Neuron (in vitro differentiated cells): Measurements from ENCODE around the gene S100A16.
A peak's percentile ranks its signal among the peaks of the same experiment; 100 is the strongest.
"Not testable (repeated sequence)": the region's sequence is repeated elsewhere in the genome, so short reads cannot be mapped to it uniquely, and the experiment has no call there.

Source experiments
- H2AFZ ChIP-seq: one replicate; pipeline ENCODE4 v1.6.1; 2013; ENCODE audit warnings: low read depth, mild to moderate bottlenecking, inconsistent platforms, low read length, moderate library complexity
- H3K27me3 ChIP-seq: one replicate; pipeline ENCODE4 v1.6.1; 2013; ENCODE audit warnings: low read length; ENCODE audit not compliant: insufficient read depth
- H3K36me3 ChIP-seq: one replicate; pipeline ENCODE4 v1.6.1; 2013; ENCODE audit warnings: low read length; ENCODE audit not compliant: insufficient read depth
- H3K4me1 ChIP-seq: one replicate; pipeline ENCODE4 v1.6.1; 2013; ENCODE audit warnings: low read length; ENCODE audit not compliant: insufficient read depth
- H3K4me3 ChIP-seq: 2 replicates; pipeline ENCODE4 v1.5.1; 2013; ENCODE audit warnings: mild to moderate bottlenecking, low read length, moderate library complexity
- H3K9me3 ChIP-seq: one replicate; pipeline ENCODE4 v1.6.1; 2013; ENCODE audit warnings: low read length

S100A16 gene

DNA sequence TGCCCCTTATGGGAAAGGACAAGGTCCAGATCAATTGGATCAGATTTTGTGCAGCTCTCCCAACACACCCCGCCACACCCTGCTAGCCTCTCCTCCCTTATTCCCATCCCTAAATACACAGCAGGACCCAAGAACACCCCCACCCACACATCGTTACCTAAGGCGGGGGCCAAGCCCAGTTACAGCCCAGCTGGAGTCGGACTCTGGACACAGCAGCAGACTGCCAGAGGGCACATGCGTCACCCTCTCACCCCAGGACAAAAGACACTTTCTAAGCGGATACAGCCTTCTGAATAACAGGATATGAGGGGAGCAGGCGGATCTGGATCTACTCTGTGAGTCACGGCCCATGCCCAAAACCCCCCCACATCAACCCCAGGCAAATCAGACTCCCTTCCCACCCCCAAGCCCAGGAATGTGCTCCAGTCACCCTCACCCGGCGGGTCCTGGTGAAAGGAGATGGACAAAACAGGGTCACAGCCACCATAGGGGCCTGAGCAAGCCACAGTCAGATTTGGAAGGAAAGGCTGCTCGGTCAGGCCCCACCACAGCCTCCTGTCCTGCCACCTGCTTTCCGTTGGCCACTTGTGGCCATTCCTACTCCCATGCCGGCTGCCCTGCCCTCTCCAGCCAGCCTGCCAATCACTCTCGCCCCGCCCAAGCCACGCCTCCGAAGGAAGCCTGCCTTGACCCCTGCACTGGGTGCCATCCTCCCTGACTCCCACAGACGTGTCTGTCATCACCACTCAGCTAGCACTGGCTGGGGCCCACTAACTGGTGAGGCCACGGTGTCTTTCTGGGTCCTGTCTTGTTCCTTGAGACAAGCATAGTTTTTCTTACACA lies 4.0 kb downstream of the S100A16 start:
- H3K4me3 ChIP-seq: peak overlapping the region; percentile 11

DNA sequence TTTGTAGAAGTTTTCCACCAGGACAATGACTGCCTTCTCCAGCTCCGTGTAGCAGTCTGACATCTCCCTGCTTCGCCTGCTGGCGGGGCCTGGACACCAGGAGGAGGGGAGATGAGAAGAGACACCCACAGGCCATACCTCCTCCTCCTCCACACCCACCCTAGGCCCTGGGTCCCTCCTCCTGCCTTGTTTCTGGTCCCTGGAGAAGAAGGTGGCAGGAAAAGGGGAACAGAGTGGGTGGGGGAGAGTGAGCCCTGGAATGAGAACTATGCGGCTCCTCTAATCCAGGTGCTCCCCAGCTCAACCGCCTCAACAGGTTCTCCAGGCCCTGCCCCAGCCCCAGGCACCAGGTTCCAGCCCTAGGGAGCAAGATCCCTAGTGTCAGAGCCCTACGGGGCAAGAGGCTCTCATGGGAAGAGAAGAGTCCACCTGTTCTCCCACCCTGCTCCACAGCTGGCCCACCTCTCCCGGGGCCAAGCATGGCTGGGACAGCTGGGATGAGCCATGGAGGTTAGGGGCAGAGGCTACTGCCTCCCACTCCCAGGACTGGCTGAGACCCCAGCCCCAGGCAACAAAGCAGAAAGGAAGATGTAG lies 4.8 kb downstream of the S100A16 start:
- Histone ChIP-seq H2AFZ (no peak overlapping the region), H3K4me1 (peaks cover 28% of the 10 kb centered on the region), H3K27me3 (no peaks in the 10 kb centered on the region), H3K36me3 (no peaks in the 10 kb centered on the region), H3K9me3 (no peaks in the 10 kb centered on the region), H3K4me3 (no peak overlapping the region)

More for the DNA sequence above, 4.0 kb downstream of the S100A16 start:
- no peaks in the 10 kb centered on the region for H3K27me3 ChIP-seq
- H3K36me3 ChIP-seq: no peaks in the 10 kb centered on the region
- H3K4me1 ChIP-seq: peaks cover 28% of the 10 kb centered on the region
- no peaks in the 10 kb centered on the region for H3K9me3 ChIP-seq
- H2AFZ ChIP-seq: peak overlapping the region; percentile 18

DNA sequence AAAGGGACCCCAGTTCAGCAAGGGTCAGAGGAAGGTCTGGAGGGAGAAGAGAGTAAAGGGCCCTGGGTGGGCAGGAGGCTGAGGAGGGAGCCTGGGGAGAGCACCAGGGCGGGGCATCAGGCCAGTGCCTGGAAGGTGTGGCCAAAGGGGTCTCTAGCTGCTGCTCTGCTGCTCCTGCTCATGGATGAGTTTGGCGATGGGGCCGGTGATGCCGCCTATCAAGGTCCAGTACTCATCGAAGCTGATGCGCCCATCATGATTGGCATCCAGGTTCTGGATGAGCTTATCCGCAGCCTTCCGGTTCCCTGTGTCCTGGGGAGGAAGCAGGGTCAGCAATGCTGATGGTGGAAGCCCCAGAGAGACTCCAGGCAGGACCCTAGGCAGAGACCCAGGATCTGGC lies 5.6 kb downstream of the S100A16 start:
- Histone ChIP-seq H3K9me3 (no peaks in the 10 kb centered on the region), H3K36me3 (no peaks in the 10 kb centered on the region), H3K4me3 (no peak overlapping the region), H2AFZ (no peak overlapping the region), H3K4me1 (peaks cover 24% of the 10 kb centered on the region), H3K27me3 (no peaks in the 10 kb centered on the region)

DNA sequence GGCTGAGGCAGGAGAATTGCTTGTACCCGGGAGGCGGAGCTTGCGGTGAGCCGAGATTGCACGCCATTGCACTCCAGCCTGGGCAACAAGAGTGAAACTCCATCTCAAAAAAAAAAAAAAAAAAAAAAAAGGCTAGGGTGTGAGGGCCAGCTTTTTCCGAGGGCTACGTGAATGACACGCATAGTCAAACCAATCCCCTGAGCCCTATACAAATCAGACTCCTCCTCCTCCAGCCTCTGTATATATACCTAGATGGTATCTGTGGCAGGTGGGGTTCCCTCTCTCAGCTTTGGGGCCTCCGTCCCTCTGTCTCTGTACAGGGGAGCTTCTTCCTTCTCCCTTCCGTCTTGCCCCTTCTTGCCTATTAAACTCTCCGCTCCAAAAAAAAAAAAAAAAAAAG lies 6.7 kb downstream of the S100A16 start:
- Histone ChIP-seq H2AFZ (no peak overlapping the region), H3K9me3 (no peaks in the 10 kb centered on the region), H3K4me3 (no peak overlapping the region), H3K27me3 (no peaks in the 10 kb centered on the region), H3K4me1 (peaks cover 17% of the 10 kb centered on the region), H3K36me3 (no peaks in the 10 kb centered on the region)

DNA sequence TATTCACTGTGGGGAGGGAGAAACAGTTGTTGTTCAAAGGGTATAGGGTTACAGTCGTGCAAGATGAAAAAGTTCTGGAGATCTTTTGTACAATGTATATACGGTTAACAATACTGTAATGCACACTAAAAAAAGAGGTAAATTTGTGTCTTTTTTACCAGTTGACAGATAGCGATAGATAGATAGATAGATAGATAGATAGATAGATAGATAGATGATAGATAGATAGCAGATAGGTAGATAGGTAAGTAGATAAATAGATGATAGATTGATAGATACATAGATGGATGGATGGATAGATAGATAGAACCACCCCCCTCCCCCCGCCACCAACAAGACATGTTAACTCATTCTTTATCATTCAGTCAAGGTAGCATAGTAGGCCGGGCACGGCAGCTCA lies 10.2 kb downstream of the S100A16 start:
- Histone ChIP-seq H3K27me3 (no peaks in the 10 kb centered on the region), H3K4me3 (no peak overlapping the region), H3K4me1 (peaks cover 8% of the 10 kb centered on the region), H3K36me3 (no peaks in the 10 kb centered on the region), H3K9me3 (no peaks in the 10 kb centered on the region), H2AFZ (no peak overlapping the region)

DNA sequence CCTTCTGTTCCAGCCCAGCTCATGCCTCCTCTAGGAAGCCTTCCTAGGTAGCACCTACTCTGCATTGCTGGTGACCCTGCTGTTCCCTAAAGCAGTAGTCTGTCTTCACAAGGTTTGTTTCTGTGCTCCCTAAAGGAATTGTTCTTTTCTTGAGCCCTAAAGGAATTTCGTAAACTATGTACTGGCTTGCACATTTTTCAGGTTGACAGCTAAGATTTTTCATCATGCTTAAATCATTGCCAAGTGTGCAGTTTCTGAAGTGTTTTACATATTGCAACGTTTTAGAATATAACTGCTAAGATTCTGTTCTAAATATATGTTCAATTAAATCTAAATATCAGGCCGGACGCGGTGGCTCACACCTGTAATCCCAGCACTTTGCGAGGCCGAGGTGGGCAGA lies 13.1 kb downstream of the S100A16 start:
- Histone ChIP-seq H2AFZ (no peak overlapping the region), H3K9me3 (no peaks in the 10 kb centered on the region), H3K4me1 (peaks cover 8% of the 10 kb centered on the region), H3K36me3 (no peaks in the 10 kb centered on the region), H3K27me3 (no peaks in the 10 kb centered on the region), H3K4me3 (no peak overlapping the region)

DNA sequence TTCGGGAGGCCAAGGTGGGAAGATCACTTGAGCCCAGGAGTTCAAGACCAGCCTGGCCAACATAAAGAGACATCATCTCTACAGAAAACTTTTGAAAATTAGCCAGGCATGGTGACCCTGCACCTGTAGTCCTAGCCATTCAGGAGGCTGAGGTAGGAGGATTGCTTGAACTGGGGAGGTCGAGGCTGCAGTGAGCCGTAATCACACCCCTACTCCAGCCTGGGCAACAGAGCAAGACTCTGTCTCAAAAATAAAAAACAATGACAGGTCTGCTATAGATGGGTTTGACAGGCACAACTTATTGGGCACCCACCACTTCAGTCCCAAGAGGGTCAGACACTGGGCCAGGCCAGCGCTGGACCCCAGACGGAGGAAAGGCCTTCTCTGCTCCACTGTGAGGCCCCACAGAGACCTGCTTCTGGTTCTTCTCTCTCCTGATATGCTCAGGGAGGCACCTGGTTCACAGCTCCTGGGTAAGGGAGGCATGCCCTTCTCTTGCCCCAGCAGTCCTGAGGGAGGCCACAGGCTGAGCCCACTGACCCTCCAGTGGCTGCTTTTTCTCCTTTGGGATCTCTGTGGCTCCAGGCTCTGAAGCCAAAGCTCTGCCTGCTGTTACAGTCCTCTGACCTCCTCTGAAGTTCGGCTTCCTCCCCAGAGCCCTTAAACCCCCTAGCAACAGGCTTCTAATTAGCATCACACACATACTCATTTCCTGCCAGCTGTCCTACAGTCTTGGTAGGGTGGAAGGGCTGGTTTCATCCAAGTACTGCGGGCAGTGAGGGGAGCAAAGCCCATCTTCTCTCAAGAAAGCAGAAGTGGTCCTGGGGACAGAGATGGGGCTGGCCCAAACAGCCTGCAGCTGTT lies 14.4 kb downstream of the S100A16 start:
- no peaks in the 10 kb centered on the region for H3K36me3 ChIP-seq
- no peaks in the 10 kb centered on the region for H3K27me3 ChIP-seq
- H3K9me3 ChIP-seq: no peaks in the 10 kb centered on the region
- no peak overlapping the region for H3K4me3 ChIP-seq
- no peak overlapping the region for H2AFZ ChIP-seq
- peaks cover 8% of the 10 kb centered on the region for H3K4me1 ChIP-seq

DNA sequence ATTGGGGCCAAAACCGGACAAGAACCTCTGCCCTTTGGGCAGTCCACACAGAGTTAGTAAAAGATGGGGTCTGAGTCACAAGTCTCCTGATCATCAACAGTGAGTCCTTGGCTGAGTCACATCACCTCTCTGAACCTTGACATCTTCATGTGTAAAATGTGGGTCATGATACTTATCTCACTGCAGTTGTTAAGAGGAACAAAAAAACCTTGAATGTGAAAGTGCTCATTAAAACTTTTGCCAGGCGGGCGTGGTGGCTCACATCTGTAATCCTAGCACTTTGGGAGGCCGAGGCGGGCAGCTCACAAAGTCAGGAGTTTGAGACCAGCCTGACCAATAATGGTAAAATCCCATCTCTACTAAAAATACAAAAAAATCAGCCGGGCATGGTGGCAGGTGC lies 15.7 kb downstream of the S100A16 start:
- Histone ChIP-seq H3K4me1 (peaks cover 21% of the 10 kb centered on the region), H3K27me3 (no peaks in the 10 kb centered on the region), H3K9me3 (no peaks in the 10 kb centered on the region), H2AFZ (no peak overlapping the region), H3K36me3 (no peaks in the 10 kb centered on the region), H3K4me3 (no peak overlapping the region)

DNA sequence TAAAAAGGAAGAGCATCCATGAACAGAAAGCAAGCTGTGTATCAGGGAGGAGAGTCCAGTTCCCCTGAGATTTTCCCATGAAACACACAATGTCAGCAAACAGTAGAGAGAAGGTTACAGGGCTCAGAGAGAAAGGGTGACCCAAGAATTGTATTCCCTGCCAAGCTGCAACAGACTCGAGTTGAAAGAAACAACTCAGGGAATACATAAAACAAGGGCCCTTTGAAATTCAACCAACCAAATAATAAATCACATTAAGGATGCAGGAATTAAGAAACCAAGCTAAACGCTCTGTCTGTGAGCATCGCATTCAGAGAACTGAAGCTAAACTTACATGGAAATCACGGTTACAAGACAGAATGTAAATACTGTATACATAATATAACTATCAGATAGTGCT lies 20.2 kb downstream of the S100A16 start:
- H3K4me3 ChIP-seq: no peak overlapping the region
- no peak overlapping the region for H2AFZ ChIP-seq
- H3K27me3 ChIP-seq: no peaks in the 10 kb centered on the region
- peaks cover 17% of the 10 kb centered on the region for H3K4me1 ChIP-seq
- H3K36me3 ChIP-seq: no peaks in the 10 kb centered on the region
- no peaks in the 10 kb centered on the region for H3K9me3 ChIP-seq

DNA sequence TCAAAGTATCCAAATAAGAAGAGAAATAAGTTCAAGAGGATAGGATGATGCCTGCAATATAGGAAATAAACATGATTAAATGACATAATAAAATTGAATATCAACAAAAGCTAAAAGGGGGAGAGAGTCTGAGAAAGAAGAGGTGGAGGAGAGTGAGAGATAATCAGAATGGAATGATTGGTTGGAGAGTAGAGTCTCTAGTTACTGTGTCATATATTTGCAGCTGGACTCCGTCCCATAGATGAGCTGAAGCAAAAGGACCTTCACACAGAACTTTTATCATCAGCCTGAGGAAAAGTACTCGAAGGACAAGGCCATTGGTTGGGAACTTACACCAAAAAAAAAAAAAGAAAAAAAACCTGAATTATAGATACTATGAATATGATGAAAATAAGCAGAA lies 24.5 kb downstream of the S100A16 start:
- H2AFZ ChIP-seq: no peak overlapping the region
- no peaks in the 10 kb centered on the region for H3K36me3 ChIP-seq
- no peaks in the 10 kb centered on the region for H3K9me3 ChIP-seq
- peaks cover 29% of the 10 kb centered on the region for H3K4me1 ChIP-seq
- no peak overlapping the region for H3K4me3 ChIP-seq
- no peaks in the 10 kb centered on the region for H3K27me3 ChIP-seq

DNA sequence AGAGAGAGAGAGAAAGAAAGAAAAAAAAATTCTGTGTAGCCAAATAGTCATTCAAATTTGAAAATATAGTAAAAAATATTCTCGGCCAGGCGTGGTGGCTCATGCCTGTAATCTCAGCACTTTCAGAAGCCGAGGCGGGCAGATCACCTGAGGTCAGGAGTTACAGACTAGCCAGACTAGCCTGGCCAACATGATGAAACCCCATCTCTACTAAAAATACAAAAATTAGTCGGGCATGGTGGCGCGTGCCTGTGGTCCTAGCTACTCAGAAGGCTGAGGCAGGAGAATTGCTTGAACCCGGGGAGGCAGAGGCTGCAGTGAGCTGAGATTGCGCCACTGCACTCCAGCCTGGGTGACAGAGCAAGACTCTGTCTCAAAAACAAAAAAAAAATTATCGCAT lies 24.9 kb downstream of the S100A16 start:
- H3K4me3 ChIP-seq, H2AFZ ChIP-seq, H3K9me3 ChIP-seq, H3K27me3 ChIP-seq, H3K36me3 ChIP-seq: not testable (repeated sequence)
- H3K4me1 ChIP-seq: peaks cover 25% of the 10 kb centered on the region

DNA sequence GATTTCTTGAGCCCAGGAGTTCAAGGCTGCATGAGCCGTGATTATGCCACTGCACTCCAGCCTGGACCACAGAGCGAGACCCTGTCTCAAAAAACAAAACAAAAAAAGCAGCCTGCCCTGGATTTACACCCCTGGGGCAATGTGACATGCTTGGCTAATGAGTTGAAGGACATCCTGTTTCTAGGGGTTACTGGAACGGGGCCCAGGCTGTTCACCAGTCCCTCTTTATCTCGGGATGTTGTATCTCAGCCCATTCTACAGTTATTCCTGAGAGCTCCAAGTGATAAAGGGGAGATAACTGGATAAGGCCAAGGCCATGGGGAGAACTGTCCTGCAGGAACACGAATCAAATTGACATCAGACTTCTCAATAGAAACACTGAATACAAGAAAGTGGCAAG lies 25.6 kb downstream of the S100A16 start:
- Histone ChIP-seq H3K4me3 (no peak overlapping the region), H2AFZ (no peak overlapping the region), H3K4me1 (peaks cover 17% of the 10 kb centered on the region), H3K9me3 (no peaks in the 10 kb centered on the region), H3K27me3 (no peaks in the 10 kb centered on the region), H3K36me3 (no peaks in the 10 kb centered on the region)

DNA sequence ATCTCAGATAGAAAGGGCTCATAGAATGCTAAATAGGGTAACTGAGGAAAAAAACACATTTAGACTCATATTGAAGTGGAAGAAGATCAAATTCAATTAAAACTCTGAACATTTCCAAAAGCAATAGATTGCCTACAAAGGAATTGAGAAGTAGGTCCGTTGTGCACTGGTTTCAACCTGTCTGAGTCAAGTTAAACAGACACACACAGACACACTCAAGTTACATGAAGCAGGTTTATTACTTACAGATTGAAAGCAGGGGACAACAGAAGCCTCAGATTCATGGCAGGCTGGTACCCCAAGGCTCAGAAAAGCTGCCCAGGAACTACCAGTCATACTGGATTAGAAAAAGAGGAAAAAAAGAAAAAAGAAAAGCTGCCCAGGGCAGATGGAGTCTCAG lies 26.6 kb downstream of the S100A16 start:
- peaks cover 13% of the 10 kb centered on the region for H3K4me1 ChIP-seq

More for the DNA sequence above, 26.6 kb downstream of the S100A16 start:
- Histone ChIP-seq H2AFZ (peak overlapping the region; percentile 15), H3K4me3 (no peak overlapping the region), H3K27me3 (no peaks in the 10 kb centered on the region), H3K36me3 (no peaks in the 10 kb centered on the region), H3K9me3 (no peaks in the 10 kb centered on the region)
